ENCODE results near the gene HSD11B1L.
A peak's percentile ranks its signal among the peaks of the same experiment; 100 is the strongest.
"Not testable (repeated sequence)": the region's sequence is repeated elsewhere in the genome, so short reads cannot be mapped to it uniquely, and the experiment has no call there.

Gene HSD11B1L

DNA sequence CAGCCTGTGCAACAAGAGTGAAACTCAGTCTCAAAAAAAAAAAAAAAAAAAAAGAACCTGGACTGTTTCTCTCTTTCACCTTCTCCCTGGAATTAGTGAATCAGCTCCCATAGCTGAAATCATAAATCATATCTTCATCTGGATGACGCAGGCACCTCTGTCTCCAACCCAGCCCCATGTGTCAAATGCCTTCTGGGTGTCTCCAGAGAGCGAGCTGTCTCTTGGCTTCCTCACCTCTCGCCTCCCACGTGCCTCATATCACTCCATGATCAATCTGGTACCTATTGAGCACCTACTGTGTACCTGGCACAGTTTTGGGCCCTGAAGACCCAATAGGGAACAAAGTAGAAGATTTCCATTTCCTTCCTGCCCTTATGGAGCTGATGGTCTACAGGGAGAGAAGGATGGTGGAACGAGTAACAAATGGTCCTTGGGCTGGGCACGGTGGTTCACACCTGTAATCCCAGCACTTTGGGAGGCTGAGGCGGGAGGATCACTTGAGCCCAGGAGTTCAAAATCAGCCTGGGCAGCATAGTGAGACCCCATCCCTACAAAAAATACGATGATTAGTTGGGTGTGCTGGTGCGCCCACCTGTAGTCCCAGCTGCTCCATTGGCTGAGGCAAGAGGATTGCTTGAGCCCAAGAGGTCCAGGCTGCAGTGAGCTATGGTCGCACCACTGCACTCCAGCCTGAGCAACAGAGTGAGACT is 2.5 kb downstream of the HSD11B1L start:
- no peak for DNase-seq (ENCODE audit: extremely low read depth, insufficient read length)
- no peak overlapping the region for H3K4me3 ChIP-seq (replicated peaks; ENCODE audit: low read depth, low read length)
- TF ChIP-seq, protein P1, sequence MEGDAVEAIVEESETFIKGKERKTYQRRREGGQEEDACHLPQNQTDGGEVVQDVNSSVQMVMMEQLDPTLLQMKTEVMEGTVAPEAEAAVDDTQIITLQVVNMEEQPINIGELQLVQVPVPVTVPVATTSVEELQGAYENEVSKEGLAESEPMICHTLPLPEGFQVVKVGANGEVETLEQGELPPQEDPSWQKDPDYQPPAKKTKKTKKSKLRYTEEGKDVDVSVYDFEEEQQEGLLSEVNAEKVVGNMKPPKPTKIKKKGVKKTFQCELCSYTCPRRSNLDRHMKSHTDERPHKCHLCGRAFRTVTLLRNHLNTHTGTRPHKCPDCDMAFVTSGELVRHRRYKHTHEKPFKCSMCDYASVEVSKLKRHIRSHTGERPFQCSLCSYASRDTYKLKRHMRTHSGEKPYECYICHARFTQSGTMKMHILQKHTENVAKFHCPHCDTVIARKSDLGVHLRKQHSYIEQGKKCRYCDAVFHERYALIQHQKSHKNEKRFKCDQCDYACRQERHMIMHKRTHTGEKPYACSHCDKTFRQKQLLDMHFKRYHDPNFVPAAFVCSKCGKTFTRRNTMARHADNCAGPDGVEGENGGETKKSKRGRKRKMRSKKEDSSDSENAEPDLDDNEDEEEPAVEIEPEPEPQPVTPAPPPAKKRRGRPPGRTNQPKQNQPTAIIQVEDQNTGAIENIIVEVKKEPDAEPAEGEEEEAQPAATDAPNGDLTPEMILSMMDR (IDR thresholded peaks at IDR 0.05; ENCODE audit: insufficient read depth, low read length, poor library complexity, severe bottlenecking), result no peak
- H3K36me3 ChIP-seq (ENCODE audit: control insufficient read depth, insufficient read depth, low read length), result no peaks in the 10 kb centered on the region
- H3K27me3 ChIP-seq (replicated peaks; ENCODE audit: control insufficient read depth, insufficient read depth, low read length), result no peaks in the 10 kb centered on the region

GRCh38 chr19:5684694-5685430 is 4.0 kb downstream of the HSD11B1L start:
- DNase-seq (ENCODE audit: extremely low read depth, insufficient read length), result no peak
- no peaks in the 10 kb centered on the region for H3K27me3 ChIP-seq (replicated peaks; ENCODE audit: control insufficient read depth, insufficient read depth, low read length)
- TF ChIP-seq, protein P1 (IDR thresholded peaks at IDR 0.05; ENCODE audit: insufficient read depth, low read length, poor library complexity, severe bottlenecking), result no peak
- H3K4me3 ChIP-seq (replicated peaks; ENCODE audit: low read depth, low read length), result no peak overlapping the region
- H3K36me3 ChIP-seq (ENCODE audit: control insufficient read depth, insufficient read depth, low read length), result no peaks in the 10 kb centered on the region

DNA sequence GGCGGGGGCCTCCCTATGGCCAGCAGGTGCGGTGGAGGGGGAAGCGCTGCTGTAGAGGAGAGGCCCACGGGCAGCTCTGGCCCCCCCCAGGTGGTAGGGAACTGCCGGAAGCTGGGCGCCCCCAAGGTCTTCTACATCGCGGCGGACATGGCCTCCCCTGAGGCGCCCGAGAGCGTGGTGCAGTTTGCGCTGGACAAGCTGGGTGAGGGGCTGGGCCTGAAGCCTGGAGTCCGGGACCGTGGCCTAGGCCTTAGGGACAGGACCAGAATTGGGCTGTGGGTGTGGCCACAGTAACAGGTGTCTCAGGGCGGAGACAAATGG is 5.5 kb downstream of the HSD11B1L start:
- H3K27me3 ChIP-seq (replicated peaks; ENCODE audit: control insufficient read depth, insufficient read depth, low read length), result no peaks in the 10 kb centered on the region
- DNase-seq (ENCODE audit: extremely low read depth, insufficient read length), result no peak
- peak overlapping the region; percentile 61 for H3K4me3 ChIP-seq (replicated peaks; ENCODE audit: low read depth, low read length)
- TF ChIP-seq, protein P1 (IDR thresholded peaks at IDR 0.05; ENCODE audit: insufficient read depth, low read length, poor library complexity, severe bottlenecking), result no peak
- peaks cover 2% of the 10 kb centered on the region for H3K36me3 ChIP-seq (ENCODE audit: control insufficient read depth, insufficient read depth, low read length)

- TF ChIP-seq, protein P1 (IDR thresholded peaks at IDR 0.05; ENCODE audit: insufficient read depth, low read length, poor library complexity, severe bottlenecking), result peak; percentile 94
- DNase-seq (ENCODE audit: extremely low read depth, insufficient read length), result peak; percentile 94
- peaks cover 6% of the 10 kb centered on the region for H3K36me3 ChIP-seq (ENCODE audit: control insufficient read depth, insufficient read depth, low read length)
- no peaks in the 10 kb centered on the region for H3K27me3 ChIP-seq (replicated peaks; ENCODE audit: control insufficient read depth, insufficient read depth, low read length)
- H3K4me3 ChIP-seq (replicated peaks; ENCODE audit: low read depth, low read length), result peak overlapping the region; percentile 61
These were observed 6.0 kb downstream of the HSD11B1L start for GRCh38 chr19:5686647-5687359.

GRCh38 chr19:5687360-5688198 is 6.8 kb downstream of the HSD11B1L start:
- Histone ChIP-seq H3K36me3 (ENCODE audit: control insufficient read depth, insufficient read depth, low read length) (peaks cover 14% of the 10 kb centered on the region), H3K27me3 (replicated peaks; ENCODE audit: control insufficient read depth, insufficient read depth, low read length) (no peaks in the 10 kb centered on the region), H3K4me3 (replicated peaks; ENCODE audit: low read depth, low read length) (no peak overlapping the region)
- TF ChIP-seq, protein P1 (IDR thresholded peaks at IDR 0.05; ENCODE audit: insufficient read depth, low read length, poor library complexity, severe bottlenecking), result no peak
- peak; percentile 36 for DNase-seq (ENCODE audit: extremely low read depth, insufficient read length)

GRCh38 chr19:5688262-5688881 is 7.5 kb downstream of the HSD11B1L start:
- H3K4me3 ChIP-seq (replicated peaks; ENCODE audit: low read depth, low read length); DNase-seq (ENCODE audit: extremely low read depth, insufficient read length); H3K27me3 ChIP-seq (replicated peaks; ENCODE audit: control insufficient read depth, insufficient read depth, low read length): not testable (repeated sequence)
- H3K36me3 ChIP-seq (ENCODE audit: control insufficient read depth, insufficient read depth, low read length), result peaks cover 22% of the 10 kb centered on the region

Data from GM06990 (cell line).